ENCODE data around the gene PSMB8. TPM values are rescaled to one million over a fixed set of nuclear protein-coding genes. Genes with fewer than 3 reads are reported as not detected.
A peak's percentile ranks its signal among the peaks of the same experiment; 100 is the strongest.

PSMB8 gene
- total RNA-seq, 2 experiments from 2014 or later: 142 to 216 TPM

DNA sequence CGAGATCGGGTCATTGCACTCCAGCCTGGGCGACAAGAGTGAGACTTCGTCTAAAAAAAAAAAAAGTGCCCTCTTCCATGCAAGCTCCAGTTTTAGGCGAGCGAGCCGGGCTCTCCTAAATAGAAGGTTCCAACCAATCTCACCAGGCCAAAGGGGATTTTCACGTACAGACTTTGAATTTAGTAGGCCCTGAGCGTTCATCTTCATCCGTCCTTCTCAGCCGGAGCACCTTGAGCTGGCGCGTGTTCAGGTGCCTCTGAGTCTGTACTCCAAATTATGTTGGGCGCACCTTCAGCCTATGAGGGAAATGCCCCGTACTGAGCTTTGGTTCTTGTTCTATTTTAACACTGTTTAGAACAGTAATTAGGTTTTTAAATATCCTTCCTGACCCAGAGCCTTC, 4.5 kb downstream of the PSMB8 start:
- H4K20me1 ChIP-seq (ENCODE audit: insufficient read depth, low read length): no peaks in the 10 kb centered on the region; the same call in 1 of the 2 replicates
- ChIA-PET POLR2A (interaction anchor here (0.6 to 3.1 kb wide), 10 partner anchors 11 to 1588 kb away, joined by 3 to 31 read pairs (median 8); partner anchors contain the start of genes PSMB9 and TAP1), CTCF (ENCODE audit: unreplicated experiment) (interaction anchor here (2.2 to 3.2 kb wide), 2 partner anchors 17 to 29 kb away, joined by 17 to 35 read pairs; no protein-coding TSS in a partner anchor)
- no peak for DNase-seq (ENCODE audit: low spot score)
- no peak overlapping the region for H3K4me2 ChIP-seq (ENCODE audit: low read length)
- TF ChIP-seq, protein P1, sequence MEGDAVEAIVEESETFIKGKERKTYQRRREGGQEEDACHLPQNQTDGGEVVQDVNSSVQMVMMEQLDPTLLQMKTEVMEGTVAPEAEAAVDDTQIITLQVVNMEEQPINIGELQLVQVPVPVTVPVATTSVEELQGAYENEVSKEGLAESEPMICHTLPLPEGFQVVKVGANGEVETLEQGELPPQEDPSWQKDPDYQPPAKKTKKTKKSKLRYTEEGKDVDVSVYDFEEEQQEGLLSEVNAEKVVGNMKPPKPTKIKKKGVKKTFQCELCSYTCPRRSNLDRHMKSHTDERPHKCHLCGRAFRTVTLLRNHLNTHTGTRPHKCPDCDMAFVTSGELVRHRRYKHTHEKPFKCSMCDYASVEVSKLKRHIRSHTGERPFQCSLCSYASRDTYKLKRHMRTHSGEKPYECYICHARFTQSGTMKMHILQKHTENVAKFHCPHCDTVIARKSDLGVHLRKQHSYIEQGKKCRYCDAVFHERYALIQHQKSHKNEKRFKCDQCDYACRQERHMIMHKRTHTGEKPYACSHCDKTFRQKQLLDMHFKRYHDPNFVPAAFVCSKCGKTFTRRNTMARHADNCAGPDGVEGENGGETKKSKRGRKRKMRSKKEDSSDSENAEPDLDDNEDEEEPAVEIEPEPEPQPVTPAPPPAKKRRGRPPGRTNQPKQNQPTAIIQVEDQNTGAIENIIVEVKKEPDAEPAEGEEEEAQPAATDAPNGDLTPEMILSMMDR (conservative IDR thresholded peaks at IDR 0.05; ENCODE audit: low read length): no peak
- no peak for TF ChIP-seq EZH2phosphoT487 (IDR thresholded peaks at IDR 0.05; ENCODE audit: borderline replicate concordance, low read depth, low read length)
- H3K4me1 ChIP-seq (ENCODE audit: insufficient read depth, low read length, poor library complexity, severe bottlenecking): peaks cover 52% of the 10 kb centered on the region
- peaks cover 69% of the 10 kb centered on the region for H3K36me3 ChIP-seq (ENCODE audit: insufficient read depth, low read length)
- BruUV-seq (replicated peaks): no TSS peak
- peak overlapping the region; percentile 67 for H3K27ac ChIP-seq (ENCODE audit: low read depth, low read length, poor library complexity, severe bottlenecking)
- no peak overlapping the region for H3K4me3 ChIP-seq (ENCODE audit: low read depth, low read length, poor library complexity, severe bottlenecking)
- intact Hi-C loops (cut with micrococcal nuclease; ENCODE audit: unreplicated experiment): loop anchor here (2.0 kb wide), 1 partner anchor 109 kb away; no protein-coding TSS in a partner anchor
- H3K79me2 ChIP-seq (ENCODE audit: insufficient read depth, low read depth, low read length): peaks cover 44% of the 10 kb centered on the region
- H3K9me2 ChIP-seq (ENCODE audit: insufficient read depth, low read length): no peaks in the 10 kb centered on the region
- no peak overlapping the region for H2AFZ ChIP-seq (ENCODE audit: low read length)
- no peaks in the 10 kb centered on the region for H3K9me3 ChIP-seq (ENCODE audit: low read length)

DNA sequence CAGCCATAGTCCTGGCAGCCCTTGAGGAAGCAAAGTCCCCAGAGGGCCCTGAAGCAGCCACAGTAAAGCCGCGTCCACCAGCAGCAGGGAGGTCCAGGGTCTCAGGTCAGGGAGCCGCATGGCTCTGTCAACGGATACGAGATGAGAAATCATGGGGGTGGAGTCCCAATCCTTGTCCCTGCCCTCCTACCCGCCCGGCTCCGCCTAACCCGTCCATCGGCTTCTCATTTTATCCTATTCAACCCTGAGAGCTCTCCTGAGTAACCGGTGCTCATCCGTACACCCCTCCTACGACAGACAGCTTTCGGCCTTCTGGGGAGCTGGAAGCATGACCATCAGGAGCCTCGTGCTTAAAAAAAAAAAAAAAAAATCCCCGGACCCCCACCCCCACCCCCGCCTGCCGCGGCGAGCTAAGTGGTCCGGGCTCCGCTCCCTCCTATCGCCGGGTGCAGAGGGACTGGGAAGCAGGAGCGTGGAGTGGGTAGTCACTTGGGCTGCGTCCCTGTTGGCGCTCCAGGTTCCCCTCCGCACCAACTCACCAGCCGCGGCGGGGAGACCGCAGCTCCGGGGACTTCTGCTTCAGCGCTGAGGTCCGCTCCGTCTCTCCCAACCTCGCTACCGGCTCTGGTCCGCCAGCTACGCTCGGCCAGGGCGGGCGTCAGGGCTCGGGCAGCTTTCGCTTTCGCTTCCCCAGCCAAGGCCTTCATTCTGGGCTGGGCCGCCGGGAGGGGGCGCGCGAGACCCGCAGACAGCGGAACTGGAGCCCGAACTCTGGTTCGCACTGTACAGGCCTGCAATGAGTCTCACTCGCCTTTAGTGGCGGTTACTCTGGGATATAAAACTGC, 5.5 kb downstream of the PSMB8 start, which contains the start of gene TAP2:
Gene TAP2, minus strand, starts transcription at position 626 of the 845 bp plus-strand sequence. Its CDS starts 506 bp downstream, at position 120.
- H4K20me1 ChIP-seq (ENCODE audit: insufficient read depth, low read length): no peaks in the 10 kb centered on the region; the same call in 1 of the 2 replicates
- H3K9me2 ChIP-seq (ENCODE audit: insufficient read depth, low read length): no peaks in the 10 kb centered on the region
- TF ChIP-seq EZH2phosphoT487 (IDR thresholded peaks at IDR 0.05; ENCODE audit: borderline replicate concordance, low read depth, low read length): no peak
- TF ChIP-seq, protein P1 (conservative IDR thresholded peaks at IDR 0.05; ENCODE audit: low read length): peak; percentile 95
- CTCF ChIA-PET (ENCODE audit: unreplicated experiment): interaction anchor here (0.5 to 3.2 kb wide), 12 partner anchors 11 to 407 kb away, joined by 3 to 35 read pairs (median 4); partner anchors contain the start of genes PSMB9 and TAP1
- H3K79me2 ChIP-seq (ENCODE audit: insufficient read depth, low read depth, low read length): peaks cover 43% of the 10 kb centered on the region
- intact Hi-C loops (cut with micrococcal nuclease; ENCODE audit: unreplicated experiment): loop anchor here (1.0 to 2.0 kb wide), 4 partner anchors 16 to 110 kb away; partner anchors contain the start of gene PSMB9
- peak within 1 kb of the TSS; percentile 99 for H3K4me2 ChIP-seq (ENCODE audit: low read length)
- peaks cover 80% of the 10 kb centered on the region for H3K36me3 ChIP-seq (ENCODE audit: insufficient read depth, low read length)
- BruUV-seq (replicated peaks): no TSS peak
- H3K4me3 ChIP-seq (ENCODE audit: low read depth, low read length, poor library complexity, severe bottlenecking): peak within 1 kb of the TSS; percentile 97
- H3K27ac ChIP-seq (ENCODE audit: low read depth, low read length, poor library complexity, severe bottlenecking): peak within 1 kb of the TSS; percentile 67
- H3K4me1 ChIP-seq (ENCODE audit: insufficient read depth, low read length, poor library complexity, severe bottlenecking): peaks cover 55% of the 10 kb centered on the region
- DNase-seq (ENCODE audit: low spot score): peak; percentile 96
- POLR2A ChIA-PET: interaction anchor here (0.5 to 3.1 kb wide), 24 partner anchors 11 to 512 kb away, joined by 3 to 31 read pairs (median 6); partner anchors contain the start of genes BRD2, HLA-DOB, PSMB9 and TAP1
- H2AFZ ChIP-seq (ENCODE audit: low read length): peak within 1 kb of the TSS; percentile 22; the same call in 1 of the 2 replicates
- no peaks in the 10 kb centered on the region for H3K9me3 ChIP-seq (ENCODE audit: low read length)
